ENCODE results near the gene CD82.
"Not testable (repeated sequence)": the region's sequence is repeated elsewhere in the genome, so short reads cannot be mapped to it uniquely, and the experiment has no call there.

Gene CD82

DNA sequence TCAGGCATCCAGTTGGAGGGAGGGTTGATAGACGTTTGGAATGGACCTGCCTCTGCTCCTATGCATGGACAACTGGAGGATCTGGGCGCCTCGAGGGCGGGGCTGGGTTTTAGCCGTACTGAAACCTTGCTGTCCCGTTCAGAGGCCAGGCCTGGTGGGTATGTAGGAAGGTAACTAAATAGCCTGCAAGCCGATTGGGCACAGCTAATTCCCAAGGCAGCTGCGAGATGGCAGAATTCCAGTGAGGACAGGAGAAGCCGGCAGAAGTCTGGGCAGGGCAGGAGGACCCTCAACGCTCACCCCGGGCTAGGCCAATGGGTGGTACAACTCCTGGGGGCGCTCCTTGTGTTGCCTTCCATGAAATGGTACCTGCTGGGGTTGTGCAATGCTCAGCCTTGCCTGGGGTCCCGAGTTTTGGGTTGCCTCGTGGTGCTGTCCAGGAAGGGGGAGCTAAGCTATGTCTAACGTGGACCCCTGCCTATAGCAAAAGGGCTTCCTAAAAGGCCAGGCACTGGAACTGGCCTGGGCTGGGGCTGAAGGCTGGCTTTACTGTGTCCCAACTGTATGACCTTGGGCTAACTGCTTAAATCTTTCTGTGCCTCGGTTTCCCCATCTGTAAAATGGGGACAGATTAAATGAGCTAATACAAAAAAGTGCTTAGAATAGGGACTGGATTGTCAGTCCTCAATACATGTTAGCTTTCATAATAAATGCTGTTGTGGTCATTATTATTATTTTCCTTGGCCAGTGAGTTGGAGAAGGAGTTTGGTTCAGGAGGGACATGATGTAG lies 30.1 kb upstream of the CD82 start:
- no peak for DNase-seq (ENCODE audit: low spot score)

- DNase-seq (ENCODE audit: low spot score): no peak
Measured at GRCh38 chr11:44536788-44537516, 28.5 kb upstream of the CD82 start.

- no peak for DNase-seq (ENCODE audit: low spot score)
Measured at GRCh38 chr11:44537679-44538078, 27.8 kb upstream of the CD82 start.

DNA sequence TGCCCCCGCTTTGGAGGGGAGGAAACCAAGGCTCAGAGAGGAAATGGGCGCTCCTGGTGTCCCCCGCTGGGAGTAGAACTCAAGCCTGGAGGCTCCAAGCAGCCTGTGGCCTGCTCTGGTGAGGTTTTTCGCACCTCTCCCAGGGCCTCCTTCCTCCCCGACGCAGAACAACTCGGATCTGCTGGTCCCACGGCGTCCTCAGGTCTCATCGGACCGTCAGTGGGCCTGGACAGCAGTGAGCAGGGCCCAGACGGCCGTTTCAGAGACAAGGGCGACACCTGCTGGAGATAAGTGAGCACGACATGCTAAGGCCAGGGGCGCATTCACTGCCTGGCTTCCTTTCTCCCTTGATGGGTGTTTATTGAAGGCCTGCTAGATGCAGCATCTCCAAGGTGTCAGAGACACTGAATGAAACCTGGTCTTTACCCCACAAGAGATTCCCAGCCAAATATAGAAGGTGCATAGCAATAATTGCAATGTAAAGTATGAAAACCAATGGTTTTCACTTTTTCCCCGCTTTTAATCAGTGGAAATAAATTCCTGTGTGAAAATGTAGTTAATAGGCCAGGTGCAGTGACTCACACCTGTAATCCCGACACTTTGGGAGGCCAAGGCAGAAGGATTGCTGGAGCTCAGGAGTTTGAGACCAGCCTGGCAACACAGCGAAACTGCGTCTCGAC lies 26.9 kb upstream of the CD82 start:
- peak; percentile 77 for DNase-seq (ENCODE audit: low spot score)

DNA sequence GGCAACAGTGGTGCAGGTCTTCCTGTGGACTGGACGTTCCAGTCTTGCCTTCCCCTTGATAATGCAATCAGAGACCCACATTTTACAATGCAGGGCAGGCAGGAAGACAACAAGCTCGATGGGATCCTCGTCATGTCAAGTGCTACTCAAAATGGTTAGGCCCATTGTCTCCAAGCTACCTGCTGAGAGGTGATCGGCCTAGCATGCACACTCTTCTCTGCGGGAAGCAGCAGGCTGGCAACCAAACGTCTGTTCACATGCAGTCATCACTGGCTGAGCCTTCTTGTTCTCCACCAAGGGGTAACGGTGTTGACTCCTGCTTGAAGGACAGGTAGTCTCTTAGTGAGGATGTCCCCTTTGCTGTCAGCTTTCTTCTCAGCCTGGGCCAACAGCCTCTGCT lies 25.5 kb upstream of the CD82 start:
- DNase-seq (ENCODE audit: low spot score): no peak

DNA sequence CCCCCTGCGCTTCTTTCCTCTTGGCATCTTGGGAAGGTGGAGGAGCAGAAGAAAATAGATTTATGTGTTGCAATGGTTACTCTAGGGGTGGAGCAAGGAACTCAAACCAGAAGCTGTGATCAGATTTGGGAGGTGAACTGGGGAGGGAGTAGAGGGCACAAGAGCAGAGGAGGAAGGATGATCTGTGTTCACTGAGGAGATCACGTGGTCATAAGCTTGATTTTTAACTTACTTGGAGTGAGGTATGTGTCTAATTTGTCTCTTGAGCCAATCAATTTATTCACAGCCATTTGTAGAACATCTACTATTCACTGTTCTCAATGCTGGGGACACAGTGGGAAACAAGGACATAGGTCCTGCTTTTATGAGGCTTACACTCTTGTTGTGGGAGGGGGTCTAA lies 24.8 kb upstream of the CD82 start:
- DNase-seq (ENCODE audit: low spot score): no peak

DNA sequence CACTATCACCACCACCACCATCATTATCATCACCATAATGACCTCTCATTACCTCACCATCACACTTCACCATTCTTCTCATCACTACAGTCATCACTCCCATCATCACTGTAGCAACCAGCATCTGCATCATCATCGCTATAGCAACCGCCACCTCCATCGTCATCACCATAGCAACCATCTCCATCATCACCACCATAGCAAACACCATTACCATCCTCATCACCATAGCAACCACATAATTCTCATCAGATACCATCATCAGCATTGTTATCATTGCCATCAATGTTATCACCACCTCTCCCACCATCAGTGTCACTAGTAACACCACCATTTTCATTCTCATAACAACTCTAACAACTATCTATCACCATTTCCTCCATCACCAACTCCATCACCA lies 23.1 kb upstream of the CD82 start:
- no peak for DNase-seq (ENCODE audit: low spot score)

GRCh38 chr11:44546984-44547383 lies 18.5 kb upstream of the CD82 start:
- not testable (repeated sequence) for DNase-seq (ENCODE audit: low spot score)

DNA sequence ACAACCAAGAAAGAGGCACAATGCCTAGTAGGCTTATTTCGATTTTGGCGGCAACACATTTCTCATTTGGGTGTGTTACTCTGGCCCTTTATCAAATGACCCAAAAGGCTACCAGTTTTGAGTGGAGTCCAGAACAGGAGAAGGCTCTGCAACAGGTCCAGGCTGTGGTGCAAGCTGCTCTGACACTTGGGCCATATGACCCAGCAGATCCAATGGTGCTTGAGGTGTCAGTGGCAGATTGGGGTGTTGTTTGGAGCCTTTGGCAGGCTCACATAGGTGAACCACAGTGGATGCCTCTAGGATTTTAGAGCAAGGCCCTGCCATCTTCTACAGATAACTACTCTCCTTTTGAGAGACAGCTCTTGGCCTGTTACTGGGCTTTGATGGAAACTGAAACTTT lies 17.9 kb upstream of the CD82 start:
- not testable (repeated sequence) for DNase-seq (ENCODE audit: low spot score)

DNA sequence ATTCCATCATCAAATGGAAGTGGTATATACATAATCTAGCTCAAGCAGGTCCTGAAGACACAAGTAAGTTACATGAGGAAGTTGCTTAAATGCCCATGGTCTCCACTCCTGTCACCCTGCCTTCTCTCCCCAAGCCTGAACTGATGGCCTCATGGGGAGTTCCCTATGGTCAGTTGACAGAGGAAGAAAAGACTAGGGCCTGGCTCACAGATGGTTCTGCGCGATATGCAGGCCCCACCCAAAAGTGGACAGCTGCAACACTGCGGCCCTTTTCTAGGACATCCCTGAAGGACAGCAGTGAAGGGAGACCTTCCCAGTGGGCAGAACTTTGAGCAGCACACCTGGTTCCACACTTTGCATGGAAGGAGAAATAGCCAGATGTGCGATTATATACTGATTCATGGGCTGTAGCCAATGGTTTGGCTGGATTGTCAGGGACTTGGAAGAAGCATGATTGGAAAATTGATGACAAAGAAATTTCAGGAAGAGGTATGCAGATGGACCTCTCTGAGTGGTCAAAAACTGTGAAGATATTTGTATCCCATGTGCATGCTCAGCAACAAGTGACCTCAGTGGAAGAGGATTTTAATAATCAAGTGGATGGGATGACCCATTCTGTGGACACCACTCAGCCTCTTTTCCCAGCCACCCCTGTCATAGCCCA lies 17.3 kb upstream of the CD82 start:
- DNase-seq (ENCODE audit: low spot score): no peak

DNA sequence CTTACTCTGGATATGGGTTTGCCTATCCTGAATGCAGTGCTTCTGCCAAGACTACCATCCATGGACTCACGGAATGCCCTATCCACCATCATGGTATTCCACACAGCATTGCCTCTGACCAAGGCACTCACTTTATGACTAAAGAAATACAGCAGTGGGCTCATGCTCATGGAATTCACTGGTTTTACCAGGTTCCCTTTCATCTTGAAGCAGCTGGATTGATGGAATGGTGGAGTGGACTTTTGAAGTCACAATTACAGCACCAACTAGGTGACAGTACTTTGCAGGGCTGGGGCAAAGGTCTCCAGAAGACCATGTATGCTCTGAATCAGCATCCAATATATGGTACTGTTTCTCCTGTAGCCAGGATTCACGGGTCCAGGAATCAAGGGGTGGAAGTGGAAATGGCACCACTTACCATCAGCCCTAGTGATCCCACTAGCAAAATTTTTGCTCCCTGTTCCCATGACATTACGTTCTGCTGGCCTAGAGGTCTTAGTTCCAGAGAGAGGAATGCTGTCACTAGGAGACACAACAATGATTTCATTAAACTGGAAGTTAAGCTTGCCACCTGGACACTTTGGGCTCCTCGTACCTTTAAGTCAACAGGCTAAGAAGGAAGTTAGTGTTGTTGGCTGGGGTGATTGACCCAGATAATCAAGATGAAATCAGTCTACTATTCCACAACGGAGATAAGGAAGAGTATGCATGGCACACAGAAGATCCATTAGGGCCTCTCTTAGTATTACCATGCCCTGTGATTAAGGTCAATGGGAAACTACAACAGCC lies 16.3 kb upstream of the CD82 start:
- not testable (repeated sequence) for DNase-seq (ENCODE audit: low spot score)

DNA sequence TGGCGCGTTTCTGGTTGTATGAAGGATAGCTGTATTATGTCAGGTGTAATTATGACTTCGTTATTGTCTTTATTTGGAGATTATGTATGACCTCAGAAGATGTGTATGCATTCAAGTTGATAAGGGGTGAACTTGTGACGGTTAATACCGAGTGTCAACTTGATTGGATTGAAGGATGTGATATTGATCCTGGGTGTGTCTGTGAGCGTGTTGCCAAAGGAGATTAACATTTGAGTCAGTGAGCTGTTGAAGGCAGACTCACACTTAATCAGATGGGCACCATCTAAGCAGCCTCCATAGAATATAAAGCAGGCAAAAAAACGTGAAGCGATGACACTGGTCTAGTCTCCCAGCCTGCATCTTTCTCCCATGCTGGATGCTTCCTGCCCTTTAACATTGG lies 15.3 kb upstream of the CD82 start:
- no peak for DNase-seq (ENCODE audit: low spot score)

DNA sequence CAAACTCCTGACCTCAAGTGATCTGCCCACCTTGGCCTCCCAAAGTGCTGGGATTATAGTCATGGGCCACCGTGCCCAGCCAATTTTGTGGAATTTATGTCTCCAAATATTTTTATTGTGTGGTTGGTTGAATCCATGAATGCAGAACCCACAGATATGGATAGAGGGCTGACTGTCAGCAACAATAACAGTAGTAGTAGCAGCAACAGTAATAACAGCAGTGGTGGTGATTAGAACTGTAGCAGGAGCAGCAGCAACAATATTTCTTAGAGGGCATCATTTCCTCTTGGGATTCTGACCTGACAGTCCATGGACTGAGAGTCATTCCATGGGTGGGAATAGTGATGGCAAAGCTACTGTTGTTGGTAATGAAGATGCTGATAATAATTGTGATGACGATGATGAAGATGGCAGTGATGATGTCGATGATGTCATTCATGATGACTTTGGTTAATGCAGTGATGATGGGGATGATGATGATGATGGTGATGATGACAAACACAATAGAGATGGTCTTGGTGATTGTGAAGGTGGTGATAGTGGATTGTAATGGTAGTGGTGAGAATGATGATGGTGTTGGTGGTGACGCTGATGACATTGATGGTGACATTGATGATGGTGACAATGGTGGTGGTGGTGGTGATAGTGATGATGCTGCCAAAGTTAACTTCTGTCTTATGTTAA lies 13.9 kb upstream of the CD82 start:
- no peak for DNase-seq (ENCODE audit: low spot score)

DNA sequence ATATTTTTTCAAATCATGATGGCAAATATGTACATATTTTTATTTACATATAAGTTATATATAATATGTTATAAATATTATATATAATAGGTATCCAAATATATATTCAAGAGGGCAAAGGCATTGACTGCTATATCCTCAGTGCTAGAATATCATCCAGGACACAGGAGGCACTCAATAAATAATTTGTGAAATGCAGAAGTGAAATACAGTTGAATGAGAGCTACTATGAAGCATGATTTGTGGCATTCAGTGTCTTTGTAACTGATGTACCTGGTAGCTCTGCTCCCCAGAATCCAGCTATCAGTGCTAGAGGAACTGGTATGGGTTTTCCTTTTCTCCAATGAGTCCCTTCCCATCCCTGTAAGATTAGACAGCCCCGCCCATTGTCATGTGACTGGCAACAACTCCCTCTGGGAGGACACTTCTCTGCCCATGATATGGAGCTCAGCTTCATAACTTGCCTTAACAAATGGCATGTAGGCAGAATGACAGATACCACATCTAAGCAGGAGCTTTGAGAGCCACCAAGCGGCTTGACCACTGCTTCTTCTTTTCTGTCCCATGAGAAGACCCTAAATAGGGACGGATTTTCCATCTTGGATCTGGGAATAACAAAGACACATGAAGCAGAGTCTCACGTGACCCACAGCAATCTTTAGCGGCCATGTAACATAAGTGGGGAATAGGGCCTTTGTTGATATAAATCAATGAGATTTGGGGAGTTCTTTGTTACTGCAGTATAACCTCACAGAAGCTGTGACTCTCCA lies 10.2 kb upstream of the CD82 start:
- DNase-seq (ENCODE audit: low spot score): peak; percentile 20

DNA sequence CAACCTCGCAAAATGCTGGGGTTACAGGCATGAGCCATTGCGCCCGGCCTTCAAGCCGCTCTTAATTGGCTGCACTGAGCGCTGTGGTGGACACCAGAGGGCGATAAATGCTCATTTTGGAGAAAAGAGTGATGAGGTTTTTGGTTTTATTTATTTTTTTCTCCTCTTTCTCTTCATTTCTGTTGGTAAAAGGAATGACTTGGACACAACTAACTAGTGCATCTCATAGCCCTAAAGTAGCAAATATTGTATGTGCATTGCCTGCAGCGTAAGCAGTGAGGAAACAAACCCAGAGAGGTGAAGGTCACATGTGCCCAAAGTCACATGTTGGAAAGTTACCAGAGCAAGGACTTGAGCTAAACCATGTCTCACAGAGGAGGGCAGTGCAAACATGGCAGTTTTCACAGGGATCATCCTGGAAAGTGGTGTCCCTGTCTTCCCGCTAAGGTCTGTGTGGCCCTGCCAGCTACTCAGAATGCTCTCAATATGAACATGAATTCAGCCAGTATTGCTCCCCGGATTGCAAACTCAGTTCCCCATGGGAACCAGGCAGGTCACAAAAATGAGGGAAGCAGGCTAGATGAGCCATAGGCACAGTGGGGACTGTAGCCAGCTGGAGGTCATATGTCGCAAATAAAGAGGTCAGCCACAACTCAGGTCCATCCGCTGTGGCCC lies 8.6 kb upstream of the CD82 start:
- peak; percentile 53 for DNase-seq (ENCODE audit: low spot score)

DNA sequence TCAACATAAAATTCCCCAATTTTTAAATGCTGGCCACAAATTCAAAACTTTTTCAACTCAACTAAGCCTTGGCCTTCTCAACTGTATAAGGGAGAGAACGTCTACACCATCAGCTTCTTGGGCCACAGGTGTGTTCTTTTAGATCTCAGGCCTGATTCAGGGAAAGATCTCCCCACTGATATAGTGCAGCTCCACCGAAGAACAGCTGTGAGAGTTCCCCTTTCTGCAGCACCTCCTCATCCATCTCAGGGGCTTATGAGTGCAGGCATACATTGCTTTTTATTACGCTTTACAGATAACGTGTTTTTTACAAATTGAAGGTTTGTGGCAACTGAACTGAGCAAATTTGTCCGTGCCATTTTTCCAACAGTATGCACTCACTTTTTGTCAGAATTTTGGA lies 8.0 kb upstream of the CD82 start:
- no peak for DNase-seq (ENCODE audit: low spot score)

DNA sequence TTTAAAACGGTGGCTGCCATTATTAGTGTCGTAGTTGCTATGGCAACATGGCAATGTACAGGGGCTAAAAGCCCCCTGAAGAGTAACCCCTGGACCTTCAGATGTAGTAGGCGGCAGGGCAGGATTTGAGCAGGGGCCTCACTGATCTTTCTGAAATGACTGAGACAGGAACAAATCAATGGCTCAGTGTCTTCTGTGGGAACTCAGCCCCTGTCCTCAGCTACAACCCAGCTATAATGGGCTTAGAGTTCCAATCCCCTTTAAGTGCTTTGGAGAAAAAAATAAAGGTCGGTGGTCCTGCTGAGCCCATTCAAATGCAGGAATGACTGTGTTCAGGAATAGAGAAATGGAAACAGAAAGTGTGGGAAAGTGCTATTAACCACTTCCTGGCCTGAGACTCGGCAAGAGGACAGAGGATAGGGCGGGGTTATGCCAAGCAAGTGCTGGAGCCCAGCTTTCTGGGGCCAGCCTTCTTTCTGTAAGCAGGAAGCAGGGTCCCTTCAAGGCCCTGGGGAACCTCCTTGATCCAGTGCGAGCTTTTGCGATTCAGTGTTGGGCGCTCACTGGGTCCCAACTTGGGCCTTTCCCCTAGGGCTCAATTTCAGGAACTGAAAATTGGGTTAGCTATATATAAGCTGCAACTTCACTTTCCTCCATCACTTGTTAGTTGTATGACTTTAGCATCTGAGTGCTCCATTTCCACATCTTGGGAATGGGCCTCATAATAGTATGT lies 6.1 kb upstream of the CD82 start:
- peak; percentile 39 for DNase-seq (ENCODE audit: low spot score)

DNA sequence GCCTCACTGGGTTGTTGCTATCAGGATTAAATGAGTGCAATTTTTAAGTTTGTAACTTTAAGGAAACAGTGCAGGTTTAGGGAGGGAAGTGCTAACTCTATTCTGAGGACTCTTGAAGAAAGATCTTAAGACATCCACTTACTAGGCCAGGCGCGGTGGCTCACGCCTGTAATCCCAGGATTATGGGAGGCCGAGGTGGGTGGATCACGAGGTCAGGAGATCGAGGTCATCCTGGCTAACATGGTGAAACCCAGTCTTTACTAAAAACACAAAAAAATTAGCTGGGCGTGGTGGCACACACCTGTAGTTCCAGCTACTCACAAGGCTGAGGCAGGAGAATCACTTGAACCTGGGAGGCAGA lies 5.5 kb upstream of the CD82 start:
- DNase-seq (ENCODE audit: low spot score): not testable (repeated sequence)

- no peak for DNase-seq (ENCODE audit: low spot score)
Measured at GRCh38 chr11:44561275-44561805, 4.1 kb upstream of the CD82 start.

All from SW480 (cell line).